Jurkat, Clone E6-1 (cell line): ENCODE results near the gene NCOA5.

Experiments
- DNase-seq: peaks from one replicate; pipeline ENCODE4 v3.0.0-alpha.2; 2011; ENCODE audit warnings: low read depth, low spot score
- H3K4me3 ChIP-seq: 2 replicates; pipeline ENCODE4 v1.5.1; 2011; ENCODE audit warnings: mild to moderate bottlenecking, low read length, control low read depth, moderate library complexity

NCOA5 gene

DNA sequence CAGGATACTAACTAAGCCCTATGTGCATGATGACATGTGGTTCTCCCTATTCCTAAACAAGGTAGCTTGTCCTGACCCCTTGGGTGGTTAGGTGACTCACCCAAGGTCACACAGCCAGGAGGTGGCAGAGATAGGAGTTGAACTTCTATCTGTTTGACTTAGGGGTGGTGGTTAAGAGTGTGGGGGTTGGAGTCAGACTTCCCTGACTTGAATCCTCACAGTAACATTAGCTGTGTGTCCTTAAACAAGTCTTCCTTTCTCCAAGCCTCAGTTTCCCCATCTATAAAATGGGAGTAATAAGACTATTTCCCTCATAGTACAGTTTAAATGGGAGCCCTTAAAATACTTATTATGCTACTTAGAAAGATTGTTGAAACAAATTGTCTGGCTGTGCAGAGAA, 38.9 kb downstream of the NCOA5 start:
- no peak overlapping the region for H3K4me3 ChIP-seq
- DNase-seq = no peak

DNA sequence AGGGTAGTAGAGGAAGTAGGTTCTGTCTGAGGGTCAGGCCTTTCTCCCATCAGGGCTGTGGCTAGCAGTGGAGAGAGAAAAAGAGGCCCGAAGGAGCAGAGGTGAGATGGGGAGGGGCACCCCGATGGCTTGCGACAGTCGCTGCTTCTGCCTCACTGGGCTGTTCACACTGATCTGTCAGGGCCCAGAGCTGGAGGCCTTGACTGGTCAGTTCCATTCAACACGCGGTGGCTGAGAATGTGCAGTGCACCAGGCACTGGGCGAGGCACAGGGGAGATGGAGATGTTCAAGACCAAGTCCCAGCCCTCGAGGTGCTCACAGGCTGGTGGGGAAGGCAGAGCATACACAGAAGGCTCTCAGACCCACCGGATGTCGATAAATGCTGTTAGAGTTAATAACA, 39.3 kb downstream of the NCOA5 start:
- no peak for DNase-seq
- no peak overlapping the region for H3K4me3 ChIP-seq

DNA sequence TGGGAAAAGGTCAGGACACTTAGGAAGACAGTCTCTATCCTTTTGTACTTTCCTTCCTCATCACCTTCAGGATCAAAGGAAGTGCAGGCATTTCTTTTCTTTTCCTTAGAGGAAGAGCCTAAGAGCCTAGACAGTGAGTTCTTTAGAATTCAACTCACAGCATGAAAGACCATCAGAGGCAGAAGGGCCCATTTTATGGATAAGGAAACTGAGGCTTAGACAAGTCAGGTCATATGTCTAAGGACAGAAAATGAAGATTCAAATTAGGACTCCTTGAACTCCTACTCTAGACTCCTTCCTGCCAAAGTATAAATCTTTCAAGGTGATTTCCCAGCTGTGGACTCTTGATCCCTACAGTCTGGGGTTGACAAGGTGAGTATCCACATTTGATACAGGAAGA, 39.9 kb downstream of the NCOA5 start:
- DNase-seq = no peak

DNA sequence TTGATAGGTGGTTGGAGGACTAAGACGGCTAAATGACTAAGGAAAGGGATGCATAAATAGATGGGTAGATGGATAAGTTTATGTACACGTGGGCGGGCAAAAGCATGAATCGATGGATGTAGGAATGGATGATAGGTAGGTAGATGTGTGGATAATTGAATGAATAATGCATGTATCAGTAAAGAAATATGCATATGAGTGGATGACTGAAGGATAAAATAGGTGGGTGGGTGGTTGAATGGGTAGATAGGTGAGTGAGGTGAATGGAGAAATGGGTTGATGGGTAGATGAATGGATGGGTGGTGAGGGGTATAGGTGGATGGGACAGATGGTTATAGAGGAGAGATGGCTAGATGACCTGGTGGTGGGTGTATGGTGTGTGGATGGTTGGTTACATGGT, 40.6 kb downstream of the NCOA5 start:
- DNase-seq = no peak
- H3K4me3 ChIP-seq = no peak overlapping the region

More for the DNA sequence above, 39.9 kb downstream of the NCOA5 start:
- no peak overlapping the region for H3K4me3 ChIP-seq

DNA sequence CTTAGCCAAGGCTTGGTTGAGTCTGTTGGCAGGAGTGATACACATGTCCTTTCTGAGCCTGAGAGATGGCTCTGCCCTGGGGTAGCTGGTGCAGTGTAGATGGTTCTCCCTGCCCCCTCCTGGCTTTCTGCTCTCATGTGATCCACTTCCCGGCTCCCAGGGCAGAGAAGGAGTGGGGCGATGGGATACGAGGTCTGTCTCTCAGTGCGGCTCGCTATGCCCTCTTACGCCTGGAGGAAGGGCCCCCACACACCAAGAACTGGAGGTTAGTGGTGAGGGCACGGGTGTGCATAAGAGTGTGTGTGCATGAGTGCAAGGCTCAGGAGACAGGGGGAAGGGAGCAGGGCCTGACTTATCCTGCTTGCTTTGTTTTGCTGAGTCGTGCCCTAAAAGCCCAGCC, 41.9 kb downstream of the NCOA5 start:
- no peak for DNase-seq
- H3K4me3 ChIP-seq = no peak overlapping the region

DNA sequence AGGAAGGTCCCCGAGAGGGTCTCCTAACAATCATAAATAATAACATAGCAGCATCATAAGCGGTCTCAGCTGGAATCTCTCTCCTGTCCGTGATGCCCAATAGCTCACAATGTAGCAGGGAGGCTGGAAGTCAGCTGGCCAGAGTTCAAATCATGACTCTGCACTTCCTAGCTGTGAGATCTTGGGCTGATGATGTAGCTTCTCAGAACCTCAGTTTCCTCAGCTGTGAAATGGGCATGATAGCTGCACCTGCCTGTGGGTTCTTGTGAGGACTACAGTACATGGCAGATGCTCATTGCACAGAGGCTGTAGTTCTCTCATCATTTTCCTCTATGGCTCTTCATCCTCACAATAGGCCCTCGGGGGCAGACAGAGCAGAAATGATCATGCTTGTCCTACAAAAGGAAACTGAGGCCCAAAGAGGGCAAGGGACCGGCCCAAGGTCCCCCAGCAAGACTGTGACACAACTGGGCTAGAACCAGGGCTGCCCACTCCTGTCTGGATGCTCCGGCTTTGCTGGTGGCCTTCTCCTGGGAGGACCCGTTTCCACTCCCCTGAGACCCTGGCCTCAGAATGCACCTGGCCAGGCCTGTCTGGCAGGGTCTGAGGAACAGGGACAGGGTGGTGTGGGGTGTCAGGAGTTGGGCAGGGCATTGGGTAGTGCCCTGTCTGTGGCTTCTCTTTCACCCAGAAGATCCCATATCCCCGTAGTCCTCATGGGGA, 43.0 kb downstream of the NCOA5 start:
- no peak for DNase-seq
- no peak overlapping the region for H3K4me3 ChIP-seq

DNA sequence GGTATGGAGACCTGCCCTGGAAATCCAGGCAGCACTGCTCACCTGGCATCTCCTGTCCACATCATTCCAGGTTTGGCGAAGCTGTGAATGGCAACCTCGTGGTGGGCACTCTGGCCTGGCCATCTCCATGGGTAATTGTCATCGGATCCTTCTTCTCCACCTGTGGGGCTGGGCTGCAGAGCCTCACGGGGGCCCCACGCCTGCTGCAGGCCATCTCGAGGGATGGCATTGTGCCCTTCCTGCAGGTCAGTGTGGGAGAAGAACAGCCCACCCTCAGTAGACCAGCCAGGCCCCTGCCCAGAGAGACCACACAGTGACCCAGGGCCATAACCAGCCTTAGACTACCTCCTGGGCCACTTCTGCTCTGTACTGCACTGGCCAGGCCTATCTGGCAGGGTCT, 44.9 kb downstream of the NCOA5 start:
- DNase-seq = no peak

DNA sequence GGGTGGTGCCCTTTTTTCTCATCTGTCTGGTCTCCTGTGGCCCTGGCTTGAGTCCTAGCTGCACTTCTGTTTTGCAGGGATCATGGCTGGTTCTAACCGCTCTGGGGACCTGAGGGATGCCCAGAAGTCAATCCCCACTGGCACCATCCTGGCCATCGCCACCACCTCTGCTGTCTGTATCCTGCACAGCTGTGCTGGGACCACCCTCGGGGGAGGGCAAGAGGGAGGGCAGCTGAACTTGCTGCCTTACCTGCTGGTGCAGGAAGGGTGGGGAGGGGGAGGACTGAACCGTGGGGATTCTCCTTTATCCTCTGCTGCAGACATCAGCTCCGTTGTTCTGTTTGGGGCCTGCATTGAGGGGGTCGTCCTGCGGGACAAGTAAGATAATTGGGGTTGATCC, 46.2 kb downstream of the NCOA5 start:
- no peak overlapping the region for H3K4me3 ChIP-seq
- DNase-seq = no peak

More for the DNA sequence above, 44.9 kb downstream of the NCOA5 start:
- no peak overlapping the region for H3K4me3 ChIP-seq

DNA sequence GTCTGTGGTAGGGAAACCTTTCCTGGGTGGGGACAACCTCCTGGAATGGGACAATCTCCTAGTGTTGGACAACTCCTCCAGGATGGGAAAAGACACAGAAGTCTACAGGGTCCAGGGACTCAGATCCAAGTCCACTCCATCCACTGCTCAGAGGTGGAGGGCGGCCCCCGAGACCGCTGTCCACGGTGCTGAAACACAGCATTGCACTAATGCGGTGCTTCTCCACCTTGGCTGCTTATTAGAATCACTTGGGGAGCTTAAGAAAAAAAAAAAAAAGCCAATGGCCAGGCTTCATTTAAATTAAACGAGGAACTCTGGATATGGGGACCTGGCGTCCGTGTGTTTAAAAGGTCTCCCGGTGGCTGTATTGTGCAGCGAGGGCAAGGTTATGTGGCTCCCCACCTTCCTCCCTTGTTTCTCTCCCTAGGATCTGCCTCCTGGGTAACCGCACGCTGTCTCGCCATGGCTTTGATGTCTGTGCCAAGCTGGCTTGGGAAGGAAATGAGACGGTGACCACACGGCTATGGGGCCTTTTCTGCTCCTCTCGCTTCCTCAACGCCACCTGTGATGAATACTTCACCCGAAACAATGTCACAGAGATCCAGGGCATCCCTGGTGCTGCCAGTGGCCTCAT, 48.7 kb downstream of the NCOA5 start:
- peak; percentile 34 for DNase-seq
- no peak overlapping the region for H3K4me3 ChIP-seq

DNA sequence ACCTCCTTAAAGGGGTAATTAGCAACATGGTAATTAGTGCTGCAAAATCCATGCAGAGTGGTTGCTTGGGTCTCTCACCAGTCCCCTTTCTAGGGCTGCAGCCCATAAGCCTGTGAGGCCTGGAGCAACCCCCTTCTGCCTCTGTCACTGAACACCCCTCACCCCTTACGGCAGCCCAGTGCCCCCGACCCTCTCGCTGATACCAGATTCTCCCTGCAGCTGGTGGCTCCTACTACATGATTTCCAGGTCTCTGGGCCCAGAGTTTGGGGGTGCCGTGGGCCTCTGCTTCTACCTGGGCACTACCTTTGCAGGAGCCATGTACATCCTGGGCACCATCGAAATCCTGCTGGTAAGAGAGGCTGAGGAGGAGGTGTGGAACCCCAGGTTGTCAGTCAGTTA, 52.7 kb downstream of the NCOA5 start:
- no peak for DNase-seq
- no peak overlapping the region for H3K4me3 ChIP-seq

DNA sequence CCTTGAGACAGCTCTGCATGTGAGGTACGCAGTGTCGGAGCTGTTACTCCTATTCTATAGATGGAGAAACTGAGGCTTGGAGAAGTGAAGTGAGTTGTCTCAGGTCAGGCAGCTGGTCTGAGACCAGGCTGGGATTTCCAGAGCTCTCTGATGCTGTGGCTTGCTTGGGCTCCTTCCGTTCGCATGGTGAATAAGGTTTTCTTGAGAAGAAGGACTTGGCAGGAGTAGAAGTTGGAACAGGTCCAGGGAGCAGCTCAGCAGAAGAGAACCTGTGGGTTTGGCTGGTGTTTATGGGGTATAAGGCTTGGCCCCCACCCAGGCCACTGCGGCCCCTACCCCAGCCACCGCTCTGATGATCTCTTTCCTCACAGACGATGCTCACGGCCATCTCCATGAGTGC, 53.4 kb downstream of the NCOA5 start:
- no peak overlapping the region for H3K4me3 ChIP-seq
- no peak for DNase-seq

DNA sequence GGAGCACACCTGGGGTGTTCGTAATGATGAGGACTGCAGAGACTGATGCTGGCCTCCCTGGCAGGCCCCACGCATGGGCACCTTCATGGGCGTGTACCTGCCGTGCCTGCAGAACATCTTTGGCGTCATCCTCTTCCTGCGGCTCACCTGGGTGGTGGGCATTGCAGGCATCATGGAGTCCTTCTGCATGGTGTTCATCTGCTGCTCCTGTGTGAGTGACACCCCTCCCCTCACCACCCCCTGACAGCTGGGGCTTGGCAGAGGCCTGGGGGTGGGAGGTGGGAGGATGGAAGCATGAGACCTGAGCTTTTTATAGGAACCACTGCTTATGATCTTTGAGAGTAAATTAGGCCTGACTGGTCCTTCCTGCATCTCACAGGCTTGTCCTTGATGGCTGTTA, 54.0 kb downstream of the NCOA5 start:
- no peak overlapping the region for H3K4me3 ChIP-seq
- no peak for DNase-seq

DNA sequence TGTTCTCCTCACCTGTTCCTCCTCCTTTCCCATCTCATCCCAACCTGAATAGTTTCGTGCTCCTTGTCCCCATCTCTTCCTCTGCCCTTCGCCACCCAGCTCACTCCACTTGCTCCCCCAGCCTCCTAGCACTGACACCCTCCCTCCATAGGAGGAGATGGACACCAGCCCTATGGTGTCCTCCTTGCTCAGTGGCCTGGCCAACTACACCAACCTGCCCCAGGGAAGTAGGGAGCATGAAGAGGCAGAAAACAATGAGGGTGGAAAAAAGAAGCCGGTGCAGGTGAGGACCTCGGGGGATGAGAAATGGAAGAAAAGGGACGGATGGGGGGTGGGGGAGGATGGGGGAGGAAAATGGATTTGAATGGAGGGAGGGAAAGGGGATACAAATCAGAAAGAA, 54.5 kb downstream of the NCOA5 start:
- H3K4me3 ChIP-seq = no peak overlapping the region
- DNase-seq = no peak

DNA sequence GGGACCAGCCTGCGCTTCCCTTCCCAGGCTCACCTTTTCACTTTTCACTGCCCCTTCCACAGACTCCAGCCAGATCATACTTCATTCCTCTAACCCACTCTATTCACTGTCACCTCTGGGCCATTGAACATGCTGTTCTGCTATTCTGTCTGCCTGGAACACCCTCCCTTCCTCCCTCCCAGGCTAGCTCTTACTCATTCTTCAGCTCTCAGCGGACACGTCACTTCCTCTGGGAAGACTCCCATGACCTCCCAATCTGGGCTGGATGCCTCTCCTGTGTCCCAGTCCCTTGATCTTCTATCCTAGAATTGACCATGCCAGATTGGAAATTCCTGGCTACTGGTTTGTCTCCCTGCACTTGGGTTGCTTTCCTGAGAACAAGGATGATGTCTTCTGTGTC, 55.7 kb downstream of the NCOA5 start:
- DNase-seq = no peak
- no peak overlapping the region for H3K4me3 ChIP-seq

DNA sequence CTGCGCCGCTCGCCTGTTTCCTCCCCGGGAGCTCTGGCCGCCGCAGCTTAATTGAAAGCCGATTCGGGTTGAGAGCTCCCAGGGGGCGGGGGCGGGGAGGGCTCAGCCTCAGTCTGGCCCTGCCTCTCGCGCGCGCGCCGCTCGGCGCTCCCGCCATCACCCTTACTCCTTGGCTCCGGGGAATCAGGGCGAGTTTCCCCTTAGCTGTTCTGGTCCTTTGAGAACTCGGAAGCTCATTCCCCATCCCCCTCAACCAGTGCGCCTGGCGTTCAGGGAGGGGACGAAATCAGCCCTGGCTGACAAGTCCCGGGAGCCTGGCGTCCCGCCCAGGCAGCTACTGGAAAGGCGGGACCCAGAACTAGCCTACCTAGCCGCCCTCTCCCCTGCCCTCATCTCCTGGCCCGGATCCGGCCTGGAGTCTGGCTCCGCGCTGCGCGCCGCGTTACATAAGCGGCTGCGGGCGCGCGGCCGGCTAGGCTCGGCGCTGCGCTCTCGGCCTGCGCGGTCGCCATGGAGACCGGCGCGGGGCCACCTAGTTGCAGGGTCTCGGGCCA, 58.0 kb downstream of the NCOA5 start:
- no peak overlapping the region for H3K4me3 ChIP-seq
- no peak for DNase-seq

DNA sequence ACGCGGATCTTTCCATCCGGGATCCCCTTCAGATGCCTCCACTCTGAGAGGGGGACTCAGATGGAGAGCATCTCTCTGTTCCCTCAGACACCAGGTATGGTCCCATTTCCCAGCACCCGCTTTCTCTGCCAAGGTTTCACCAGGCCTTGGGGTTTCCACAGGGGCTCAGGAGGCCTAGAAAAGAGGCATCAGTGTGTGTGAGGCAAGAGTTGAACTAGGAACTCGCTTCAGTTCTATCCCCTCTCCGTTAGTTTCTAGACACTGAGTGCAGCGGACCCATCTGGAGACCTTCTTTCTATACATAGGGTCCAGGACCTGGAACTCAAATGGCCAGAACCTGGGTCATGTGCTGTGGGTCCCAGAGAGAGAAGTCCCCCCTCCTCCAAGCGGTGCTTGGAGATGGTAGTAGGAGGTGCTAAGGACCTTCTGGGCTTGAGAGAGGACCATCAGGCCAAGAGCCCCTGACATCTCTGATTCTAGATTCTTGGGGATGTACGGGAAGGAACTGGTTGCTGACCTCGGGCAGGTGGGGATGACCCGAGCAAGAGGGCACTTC, 58.7 kb downstream of the NCOA5 start:
- no peak for DNase-seq
- no peak overlapping the region for H3K4me3 ChIP-seq

DNA sequence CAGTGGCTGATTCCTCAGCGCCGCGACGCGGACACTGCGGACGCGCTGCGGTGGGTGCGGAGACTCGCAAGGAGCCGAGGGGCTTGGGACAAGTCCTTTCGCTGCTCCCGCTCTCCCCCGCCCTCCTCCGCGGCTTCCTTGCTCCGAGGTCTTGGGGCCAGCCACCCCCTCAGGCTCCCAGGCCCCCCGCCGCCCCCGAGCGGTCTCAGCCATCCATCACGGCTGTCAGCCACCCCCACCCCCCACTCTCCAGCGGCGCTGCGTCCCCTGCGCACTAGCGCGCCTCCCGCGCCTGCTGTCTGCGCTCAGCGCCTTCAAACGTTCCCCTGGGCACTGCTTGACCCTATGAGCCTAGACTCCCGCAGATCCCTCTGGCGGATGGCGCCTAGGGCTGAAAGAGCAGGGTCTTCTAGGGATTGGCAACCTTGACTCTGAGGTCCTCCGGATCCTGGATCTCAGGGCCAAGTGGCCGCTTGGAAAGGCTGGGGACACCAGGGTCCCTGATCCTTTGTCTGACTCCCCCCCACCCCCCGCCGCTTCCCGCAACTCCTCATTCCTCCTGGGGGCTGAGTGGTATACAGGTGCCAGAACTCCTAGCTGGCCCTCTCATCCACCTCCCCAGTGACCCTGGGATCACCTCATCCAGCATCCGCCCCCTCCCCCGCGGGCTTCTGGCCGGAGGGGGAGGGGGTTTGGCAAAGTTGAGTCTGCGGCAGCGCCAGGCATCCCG, 59.3 kb downstream of the NCOA5 start:
- no peak for DNase-seq
- H3K4me3 ChIP-seq = no peak overlapping the region

DNA sequence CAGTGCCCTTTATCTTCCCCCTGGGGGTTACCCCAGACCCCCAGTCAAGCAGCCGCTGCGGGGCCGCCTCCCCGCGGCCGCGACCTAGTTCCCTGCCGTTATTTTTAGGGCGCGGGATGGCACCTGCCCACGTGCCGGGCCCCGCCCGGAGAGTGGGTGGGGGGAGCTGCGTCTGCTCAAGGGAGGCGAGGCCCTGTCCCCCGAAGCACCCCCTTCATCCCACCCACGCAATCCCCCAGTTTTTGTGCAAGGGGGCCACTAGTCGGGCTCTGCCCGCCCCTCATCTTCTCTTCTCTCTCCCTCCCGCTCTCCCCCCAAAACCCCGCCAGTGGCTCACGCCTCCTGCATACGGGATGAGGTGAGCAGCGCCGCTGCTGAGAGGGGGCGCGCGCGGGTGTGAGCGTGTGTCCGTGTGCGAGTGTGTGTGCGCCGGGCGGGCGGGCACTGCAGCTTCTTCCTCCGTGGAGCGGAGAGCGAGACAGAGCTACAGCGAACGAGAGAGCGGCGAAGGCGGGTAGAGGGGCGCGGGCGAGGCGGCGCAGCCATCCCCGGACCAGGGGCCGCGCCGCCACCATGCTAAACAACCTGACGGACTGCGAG, 60.9 kb downstream of the NCOA5 start, which contains the start of gene SLC12A5:
SLC12A5 (plus strand) TSS at position 444 of the 600 bp plus-strand sequence; CDS start at position 574, 130 bp downstream.
- no peak for DNase-seq
- no peak within 1 kb of the TSS for H3K4me3 ChIP-seq

DNA sequence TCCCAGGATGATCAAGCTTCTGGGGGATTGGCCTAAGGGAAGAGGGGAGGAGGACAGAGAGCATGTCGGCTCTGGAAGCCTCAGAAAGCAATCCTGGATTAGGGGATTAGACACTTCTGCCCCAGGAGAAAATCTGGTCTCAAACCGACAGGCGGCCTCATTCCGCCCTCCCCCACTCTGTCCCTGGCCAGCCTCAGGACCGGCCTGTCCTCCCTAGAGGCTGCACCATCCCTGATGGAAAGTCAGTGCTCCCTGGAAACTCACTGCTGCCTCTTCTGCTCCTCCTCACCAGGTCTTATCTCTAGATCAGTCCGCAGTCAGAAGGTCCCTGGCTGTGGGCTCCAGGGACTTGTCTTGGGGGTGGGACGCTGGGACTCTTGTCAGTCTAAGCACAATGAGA, 61.7 kb downstream of the NCOA5 start:
- no peak overlapping the region for H3K4me3 ChIP-seq
- no peak for DNase-seq
